Neural cell (in vitro differentiated cells): ENCODE data around the gene FAM53B.

Experiments used
- CTCF ChIP-seq: fragments of 450-650 bp; IDR thresholded peaks from 2 replicates; pipeline ENCODE4 v1.5.1; 2014; ENCODE audit warnings: antibody characterized with exemption, mild to moderate bottlenecking, moderate library complexity; ENCODE audit not compliant: poor library complexity, severe bottlenecking
- EZH2 ChIP-seq: fragments of 200-600, 300-800 bp; shearing (Covaris generic), sonication (generic); IDR thresholded peaks from 2 replicates; pipeline ENCODE4 v1.6.1; 2014; ENCODE audit warnings: antibody characterized with exemption, low read length, borderline replicate concordance, mild to moderate bottlenecking; ENCODE audit not compliant: insufficient read depth, poor library complexity, severe bottlenecking
- POLR2AphosphoS5 ChIP-seq: IDR thresholded peaks from 2 replicates; pipeline ENCODE4 v1.6.1; 2012

GRCh38 chr10:124657806-124658205 lies 86.4 kb downstream of the FAM53B start:
- TF ChIP-seq CTCF (no peak), POLR2AphosphoS5 (no peak), EZH2 (no peak)
